ENCODE data around the gene LRRC2.
A peak's percentile ranks its signal among the peaks of the same experiment; 100 is the strongest.

Gene LRRC2

DNA sequence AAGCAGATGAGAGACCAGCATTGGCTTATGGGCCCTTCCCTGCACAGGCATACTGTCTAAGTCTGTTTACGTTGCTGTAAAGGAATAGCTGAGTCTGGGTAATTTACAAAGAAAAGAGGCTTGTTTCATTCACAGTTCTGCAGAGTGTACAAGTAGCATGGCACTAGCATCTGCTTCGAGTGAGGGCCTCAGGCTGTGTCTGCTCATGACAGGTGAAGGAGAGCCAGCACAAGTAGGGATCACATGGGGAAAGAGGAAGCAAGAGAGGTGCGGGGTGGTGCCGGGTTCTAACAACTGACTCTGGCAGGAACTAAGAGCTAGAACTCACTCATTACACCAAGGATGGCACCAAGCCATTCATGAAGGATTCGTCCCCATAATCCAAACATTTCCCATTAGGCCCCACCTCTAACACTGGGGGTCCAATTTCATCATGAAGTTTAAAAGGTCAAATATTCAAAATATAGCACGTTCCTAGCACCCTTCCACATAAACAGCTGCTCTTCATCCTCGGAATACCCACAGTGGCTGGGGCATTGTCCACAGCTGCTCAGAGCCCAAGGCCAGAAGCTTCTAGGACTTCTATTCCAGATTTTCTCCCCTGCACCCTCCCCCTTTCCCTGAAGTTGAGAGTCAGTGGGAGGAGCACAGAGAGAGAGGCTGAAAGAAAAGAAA, 62.8 kb downstream of the LRRC2 start:
- peaks cover 10 to 32% (median 14%) of the 10 kb centered on the region in 4 experiments for H3K4me1 ChIP-seq (ENCODE audit: control extremely low read depth in 1 of 4, control insufficient read depth in 4 of 4, insufficient read depth in 4 of 4, low read length in 3 of 4)
- H3K27me3 ChIP-seq (replicated peaks in 2 of 5; ENCODE audit: control insufficient read depth in 4 of 5, insufficient read depth in 5 of 5, low read length in 4 of 5), result no peaks in the 10 kb centered on the region
- no peak for DNase-seq
- WGBS (ENCODE audit: insufficient coverage), result 72% methylated on average over 3 of the region's 7 CpGs
- no peak overlapping the region for H3K27ac ChIP-seq (ENCODE audit: insufficient read depth in 1 of 2, low read depth in 1 of 2, low read length in 2 of 2, poor library complexity in 1 of 2, severe bottlenecking in 2 of 2)
- CTCF ChIA-PET, result interaction anchor here (0.9 to 7.5 kb wide), 6 partner anchors 9 to 55 kb away, joined by 3 to 52 read pairs (median 9); no protein-coding TSS in a partner anchor
- no peaks in the 10 kb centered on the region for H3K9me3 ChIP-seq (ENCODE audit: control extremely low read depth in 1 of 5, control insufficient read depth in 4 of 5, insufficient read depth in 2 of 5, low read depth in 1 of 5, low read length in 4 of 5)
- no peak overlapping the region for H3K4me3 ChIP-seq (ENCODE audit: control insufficient read depth in 1 of 7, extremely low read depth in 1 of 7, insufficient read depth in 4 of 7, low read depth in 2 of 7, low read length in 6 of 7)
- POLR2A ChIA-PET, result no interaction called here
- no peaks in the 10 kb centered on the region for H3K36me3 ChIP-seq (ENCODE audit: control insufficient read depth in 4 of 4, insufficient read depth in 4 of 4, low read length in 3 of 4)

DNA sequence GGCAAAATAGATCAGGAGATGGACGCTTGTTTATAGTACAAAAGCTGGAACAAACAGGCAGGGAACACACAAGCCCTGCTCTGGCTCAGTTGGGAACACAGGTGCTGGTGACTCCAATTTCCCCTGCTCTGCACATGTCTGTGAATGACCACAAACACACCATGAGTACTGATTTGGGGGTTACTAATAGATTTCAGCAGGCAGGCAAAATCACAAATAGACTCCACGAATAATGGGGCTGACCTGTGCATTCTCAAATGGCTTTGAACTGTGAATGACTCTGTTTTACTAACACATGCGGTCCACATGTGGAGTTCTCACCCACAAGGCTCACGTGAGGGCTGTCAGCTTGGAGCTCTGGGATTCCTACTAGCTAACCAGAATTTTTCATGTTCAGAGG, 64.4 kb downstream of the LRRC2 start:
- no peaks in the 10 kb centered on the region for H3K27me3 ChIP-seq (replicated peaks in 2 of 5; ENCODE audit: control insufficient read depth in 4 of 5, insufficient read depth in 5 of 5, low read length in 4 of 5)
- ChIA-PET POLR2A (interaction anchor here (1.6 kb wide), 1 partner anchor 36 kb away, joined by 6 read pairs; no protein-coding TSS in a partner anchor), CTCF (interaction anchor here (0.9 to 7.5 kb wide), 7 partner anchors 9 to 57 kb away, joined by 3 to 52 read pairs (median 5); no protein-coding TSS in a partner anchor)
- H3K4me3 ChIP-seq (ENCODE audit: control insufficient read depth in 1 of 7, extremely low read depth in 1 of 7, insufficient read depth in 4 of 7, low read depth in 2 of 7, low read length in 6 of 7), result no peak overlapping the region
- H3K9me3 ChIP-seq (ENCODE audit: control extremely low read depth in 1 of 5, control insufficient read depth in 4 of 5, insufficient read depth in 2 of 5, low read depth in 1 of 5, low read length in 4 of 5), result no peaks in the 10 kb centered on the region
- no peak for DNase-seq
- 95% methylated on average over 4 of the region's 4 CpGs for WGBS (ENCODE audit: insufficient coverage)
- no peaks in the 10 kb centered on the region for H3K36me3 ChIP-seq (ENCODE audit: control insufficient read depth in 4 of 4, insufficient read depth in 4 of 4, low read length in 3 of 4)
- H3K4me1 ChIP-seq (ENCODE audit: control extremely low read depth in 1 of 4, control insufficient read depth in 4 of 4, insufficient read depth in 4 of 4, low read length in 3 of 4), result peaks cover 10 to 32% (median 14%) of the 10 kb centered on the region in 4 experiments
- H3K27ac ChIP-seq (ENCODE audit: insufficient read depth in 1 of 2, low read depth in 1 of 2, low read length in 2 of 2, poor library complexity in 1 of 2, severe bottlenecking in 2 of 2), result no peak overlapping the region

DNA sequence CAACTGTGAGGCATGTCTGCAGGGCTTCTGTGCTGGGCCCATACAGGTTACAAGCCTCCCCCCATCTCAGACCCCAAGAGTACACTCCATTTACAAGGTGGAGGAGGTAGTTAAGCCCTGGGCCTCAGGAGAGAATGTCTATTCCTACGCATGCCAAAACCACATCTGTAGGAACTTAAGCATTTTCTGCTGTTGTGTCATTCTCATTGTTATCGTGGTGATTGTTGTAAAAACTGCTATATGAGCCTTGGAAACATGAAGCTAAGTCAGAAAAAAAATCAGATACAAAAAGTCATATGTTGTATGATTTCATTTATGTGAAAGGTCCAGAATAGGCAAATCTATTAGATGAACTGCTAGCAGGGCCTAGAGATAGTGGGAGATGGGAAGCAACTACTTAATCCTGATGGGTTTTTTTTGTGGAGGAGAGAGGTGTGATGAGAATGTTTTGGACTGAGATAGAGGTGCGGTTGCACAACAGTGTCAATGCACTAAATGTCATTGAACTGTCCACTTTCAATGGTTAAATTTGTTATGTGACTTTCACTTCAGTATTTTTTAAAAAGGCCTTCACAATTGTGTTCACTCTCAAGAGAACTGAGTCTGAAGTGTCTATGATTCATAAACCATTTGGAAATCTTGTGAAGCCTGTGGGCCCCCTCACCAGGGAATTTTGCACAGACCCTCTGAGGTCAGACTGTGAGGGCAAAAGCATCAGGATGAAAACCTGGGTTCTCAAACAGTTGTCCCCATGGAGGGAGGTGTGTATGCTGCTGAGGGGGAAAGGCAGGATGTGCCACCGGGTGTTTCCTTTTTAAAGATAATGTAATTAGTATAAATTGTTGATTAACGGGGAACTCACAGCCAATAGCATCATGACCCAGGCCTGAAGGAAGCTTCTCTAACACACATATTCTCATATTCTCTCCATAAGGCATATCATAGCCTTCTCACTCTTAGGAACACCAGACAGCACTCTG, 65.2 kb downstream of the LRRC2 start:
- ChIA-PET CTCF (interaction anchor here (0.8 to 7.5 kb wide), 8 partner anchors 8 to 59 kb away, joined by 4 to 86 read pairs (median 7); no protein-coding TSS in a partner anchor), POLR2A (interaction anchor here (1.6 kb wide), 1 partner anchor 37 kb away, joined by 6 read pairs; no protein-coding TSS in a partner anchor)
- peak overlapping the region in 1 of 7 experiments; percentile 27 for H3K4me3 ChIP-seq (ENCODE audit: control insufficient read depth in 1 of 7, extremely low read depth in 1 of 7, insufficient read depth in 4 of 7, low read depth in 2 of 7, low read length in 6 of 7)
- no peak overlapping the region for H3K27ac ChIP-seq (ENCODE audit: insufficient read depth in 1 of 2, low read depth in 1 of 2, low read length in 2 of 2, poor library complexity in 1 of 2, severe bottlenecking in 2 of 2)
- H3K9me3 ChIP-seq (ENCODE audit: control extremely low read depth in 1 of 5, control insufficient read depth in 4 of 5, insufficient read depth in 2 of 5, low read depth in 1 of 5, low read length in 4 of 5), result no peaks in the 10 kb centered on the region
- DNase-seq, result peak; percentile 17 to 81 (median 63)
- WGBS (ENCODE audit: insufficient coverage), result no CpG with 5 or more reads among the region's 5 CpGs
- H3K27me3 ChIP-seq (replicated peaks in 2 of 5; ENCODE audit: control insufficient read depth in 4 of 5, insufficient read depth in 5 of 5, low read length in 4 of 5), result no peaks in the 10 kb centered on the region
- H3K36me3 ChIP-seq (ENCODE audit: control insufficient read depth in 4 of 4, insufficient read depth in 4 of 4, low read length in 3 of 4), result no peaks in the 10 kb centered on the region
- H3K4me1 ChIP-seq (ENCODE audit: control extremely low read depth in 1 of 4, control insufficient read depth in 4 of 4, insufficient read depth in 4 of 4, low read length in 3 of 4), result peaks cover 10 to 32% (median 14%) of the 10 kb centered on the region in 4 experiments

DNA sequence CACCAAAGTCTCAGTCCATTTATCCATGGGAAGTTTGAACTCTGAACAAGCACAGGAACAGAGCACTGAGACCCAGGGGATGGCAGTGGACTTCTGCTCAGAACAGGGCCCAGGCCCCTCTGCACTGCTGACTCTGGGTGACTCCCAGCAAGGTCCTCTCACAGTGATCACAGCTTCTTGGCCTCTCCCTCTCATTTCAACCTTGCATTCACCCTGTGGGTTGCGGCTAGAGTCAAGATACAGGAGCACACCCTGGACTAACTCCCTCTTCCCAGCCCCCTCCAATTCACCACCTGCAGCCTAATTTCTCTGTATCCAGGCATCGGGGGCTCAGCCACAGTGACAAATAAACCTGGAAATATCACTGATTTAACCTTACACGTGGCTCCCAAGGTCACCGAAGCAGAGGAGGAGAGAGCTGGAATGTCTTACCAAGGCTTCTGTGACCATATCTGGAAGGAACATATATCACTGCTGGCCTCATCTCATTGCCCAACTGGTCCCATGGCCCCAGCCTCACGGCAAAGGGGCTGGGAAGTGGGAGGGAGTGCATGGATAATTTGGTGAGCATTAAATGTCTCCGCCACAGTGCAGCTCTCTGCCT, 67.1 kb downstream of the LRRC2 start:
- Histone ChIP-seq H3K9me3 (ENCODE audit: control extremely low read depth in 1 of 5, control insufficient read depth in 4 of 5, insufficient read depth in 2 of 5, low read depth in 1 of 5, low read length in 4 of 5) (no peaks in the 10 kb centered on the region), H3K4me1 (ENCODE audit: control extremely low read depth in 1 of 4, control insufficient read depth in 4 of 4, insufficient read depth in 4 of 4, low read length in 3 of 4) (peaks cover 10 to 32% (median 14%) of the 10 kb centered on the region in 4 experiments), H3K36me3 (ENCODE audit: control insufficient read depth in 4 of 4, insufficient read depth in 4 of 4, low read length in 3 of 4) (no peaks in the 10 kb centered on the region), H3K4me3 (ENCODE audit: control insufficient read depth in 1 of 7, extremely low read depth in 1 of 7, insufficient read depth in 4 of 7, low read depth in 2 of 7, low read length in 6 of 7) (no peak overlapping the region), H3K27me3 (replicated peaks in 2 of 5; ENCODE audit: control insufficient read depth in 4 of 5, insufficient read depth in 5 of 5, low read length in 4 of 5) (no peaks in the 10 kb centered on the region), H3K27ac (ENCODE audit: insufficient read depth in 1 of 2, low read depth in 1 of 2, low read length in 2 of 2, poor library complexity in 1 of 2, severe bottlenecking in 2 of 2) (no peak overlapping the region)
- WGBS (ENCODE audit: insufficient coverage), result 97% methylated on average over 4 of the region's 6 CpGs
- CTCF ChIA-PET, result interaction anchor here (1.4 to 7.5 kb wide), 5 partner anchors 10 to 61 kb away, joined by 4 to 86 read pairs (median 20); no protein-coding TSS in a partner anchor
- POLR2A ChIA-PET, result no interaction called here
- no peak for DNase-seq

DNA sequence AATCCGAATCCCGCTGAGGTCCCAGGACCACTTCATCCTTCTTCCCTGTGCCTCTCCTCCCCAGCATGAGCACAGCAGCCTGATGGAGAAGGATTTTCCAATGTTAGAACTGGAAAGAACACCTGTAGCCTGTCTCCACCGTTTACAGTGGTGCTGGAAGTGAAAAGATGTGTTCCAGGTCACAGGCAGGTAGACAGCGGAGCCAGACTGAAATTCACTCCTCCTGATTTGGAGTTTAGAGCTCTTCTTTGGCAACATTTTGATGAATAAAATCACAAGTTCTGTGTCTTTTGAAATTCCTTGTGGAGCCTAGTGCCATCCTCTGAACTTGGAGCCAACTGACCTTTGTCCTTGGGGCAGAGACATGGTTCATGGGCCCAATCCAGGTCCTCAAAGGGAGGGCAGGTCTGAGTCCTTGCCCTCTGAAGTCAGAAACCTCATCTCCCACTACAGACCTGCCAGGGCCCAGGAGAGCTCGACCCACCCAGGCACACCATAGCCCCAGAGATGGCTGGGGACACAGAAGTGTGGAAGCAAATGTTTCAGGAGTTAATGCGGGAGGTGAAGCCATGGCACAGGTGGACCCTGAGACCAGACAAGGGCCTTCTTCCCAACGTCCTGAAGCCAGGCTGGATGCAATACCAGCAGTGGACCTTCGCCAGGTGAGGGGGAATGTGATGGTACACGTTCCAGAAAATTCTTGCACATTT, 68.4 kb downstream of the LRRC2 start, which contains the start of gene RTP3:
Gene RTP3, plus strand, starts transcription at position 421 of the 710 bp plus-strand sequence. Its CDS starts 87 bp downstream, at position 508.
- Histone ChIP-seq H3K9me3 (ENCODE audit: control extremely low read depth in 1 of 5, control insufficient read depth in 4 of 5, insufficient read depth in 2 of 5, low read depth in 1 of 5, low read length in 4 of 5) (no peaks in the 10 kb centered on the region), H3K4me1 (ENCODE audit: control extremely low read depth in 1 of 4, control insufficient read depth in 4 of 4, insufficient read depth in 4 of 4, low read length in 3 of 4) (peaks cover 10 to 24% (median 12%) of the 10 kb centered on the region in 4 experiments), H3K27ac (ENCODE audit: insufficient read depth in 1 of 2, low read depth in 1 of 2, low read length in 2 of 2, poor library complexity in 1 of 2, severe bottlenecking in 2 of 2) (no peak within 1 kb of the TSS), H3K4me3 (ENCODE audit: control insufficient read depth in 1 of 7, extremely low read depth in 1 of 7, insufficient read depth in 4 of 7, low read depth in 2 of 7, low read length in 6 of 7) (no peak within 1 kb of the TSS), H3K27me3 (replicated peaks in 2 of 5; ENCODE audit: control insufficient read depth in 4 of 5, insufficient read depth in 5 of 5, low read length in 4 of 5) (no peaks in the 10 kb centered on the region), H3K36me3 (ENCODE audit: control insufficient read depth in 4 of 4, insufficient read depth in 4 of 4, low read length in 3 of 4) (no peaks in the 10 kb centered on the region)
- DNase-seq, result no peak
- ChIA-PET CTCF (interaction anchor here (0.6 to 7.5 kb wide), 11 partner anchors 8 to 1977 kb away, joined by 3 to 86 read pairs (median 9); no protein-coding TSS in a partner anchor), POLR2A (no interaction called here)
- 89% methylated on average over 7 of the region's 9 CpGs for WGBS (ENCODE audit: insufficient coverage)

Data from common myeloid progenitor, CD34-positive (primary cell).